GM10847 (cell line): Measurements from ENCODE around the gene UNC119.

Source experiments
- POLR2A ChIP-seq: IDR thresholded peaks from 2 replicates; pipeline ENCODE4 v1.6.1; 2011; ENCODE audit not compliant: insufficient read length; ENCODE audit errors: extremely low read depth

Gene UNC119

GRCh38 chr17:28536532-28537218 is 15.7 kb downstream of the UNC119 start:
- no peak for TF ChIP-seq POLR2A

- TF ChIP-seq POLR2A, result no peak
Measured at GRCh38 chr17:28534740-28535375, 17.6 kb downstream of the UNC119 start.

- no peak for TF ChIP-seq POLR2A
Measured at GRCh38 chr17:28533091-28533807, 19.2 kb downstream of the UNC119 start.

GRCh38 chr17:28532050-28532960 is 20.1 kb downstream of the UNC119 start:
- no peak for TF ChIP-seq POLR2A

- no peak for TF ChIP-seq POLR2A
Measured at GRCh38 chr17:28530926-28531325, 21.5 kb downstream of the UNC119 start.

GRCh38 chr17:28530250-28530649 is 22.2 kb downstream of the UNC119 start:
- no peak for TF ChIP-seq POLR2A

GRCh38 chr17:28529013-28529400 is 23.4 kb downstream of the UNC119 start:
- TF ChIP-seq POLR2A, result no peak

GRCh38 chr17:28528327-28529012 is 24.0 kb downstream of the UNC119 start:
- no peak for TF ChIP-seq POLR2A

GRCh38 chr17:28527859-28528258 is 24.6 kb downstream of the UNC119 start:
- no peak for TF ChIP-seq POLR2A

GRCh38 chr17:28527181-28527681 is 25.2 kb downstream of the UNC119 start:
- no peak for TF ChIP-seq POLR2A

GRCh38 chr17:28526381-28526780 is 26.0 kb downstream of the UNC119 start:
- TF ChIP-seq POLR2A, result no peak

GRCh38 chr17:28524476-28525424 is 27.7 kb downstream of the UNC119 start:
- no peak for TF ChIP-seq POLR2A

GRCh38 chr17:28523876-28524275 is 28.5 kb downstream of the UNC119 start:
- no peak for TF ChIP-seq POLR2A
